H1 (cell line): ENCODE results near the gene PRRX2. TPM values are rescaled to one million over a fixed set of nuclear protein-coding genes. Genes with fewer than 3 reads are reported as not detected.

Experiments
- CBX5 ChIP-seq: fragments of 300-800, 300-1000 bp; sonication (generic); IDR thresholded peaks from 2 replicates; pipeline ENCODE4 v1.7.1; 2016; ENCODE audit warnings: antibody characterized with exemption, low read length, low read depth
- CBX8 ChIP-seq: fragments of 300-800, 300-1000 bp; sonication (generic); IDR thresholded peaks from 2 replicates; pipeline ENCODE4 v1.7.1; 2016; ENCODE audit warnings: low read depth, low read length, borderline replicate concordance
- CHD7 ChIP-seq: fragments of 300-600 bp; sonication (generic); IDR thresholded peaks from 2 replicates; pipeline ENCODE4 v1.7.1; 2012; ENCODE audit warnings: low read length, moderate library complexity, mild to moderate bottlenecking, inconsistent platforms; ENCODE audit not compliant: insufficient replicate concordance
- CTCF ChIP-seq, 3 experiments: IDR thresholded peaks; 1 replicate in 2 of 3; 2 replicates in 1 of 3; pipeline versions ENCODE4 v1.5.1 to v1.6.1; 2011; ENCODE audit warnings: low read length in 3 of 3, mild to moderate bottlenecking in 3 of 3, inconsistent platforms in 2 of 3, low read depth in 1 of 3, moderate library complexity in 1 of 3; ENCODE audit not compliant: insufficient read depth in 1 of 3; ENCODE audit errors: control extremely low read depth in 1 of 3
- HDAC2 ChIP-seq, 2 experiments: fragments of 300-600 bp in 1 of 2; sonication (generic) in 1 of 2; IDR thresholded peaks; 2 replicates each; pipeline ENCODE4 v1.6.1; 2011 to 2012; ENCODE audit warnings: low read depth in 2 of 2, low read length in 2 of 2, mild to moderate bottlenecking in 2 of 2, moderate library complexity in 2 of 2, borderline replicate concordance in 1 of 2, inconsistent platforms in 1 of 2
- polyA plus RNA-seq, 7 experiments: library from polyadenylated mRNA; depleted of rRNA in 3 of 7; stranded (reverse) in 5 of 7; unstranded in 2 of 7; fragments of >200 nt in 5 of 7; fragments of 200-250 nt in 2 of 7; gene quantifications; 1 replicate in 5 of 7; 2 replicates in 1 of 7; 4 replicates in 1 of 7; pipeline versions ENCODE4 v1.2.1 to v1.2.3, GENCODE V29; 2011 to 2013; ENCODE audit warnings: missing spikeins in 2 of 7, mixed read lengths in 2 of 7
- total RNA-seq: library from RNA; stranded (reverse); fragmentation: NEBNext Ultra II Directional; extraction: Animal tissue kit (Norgen Biotek cat#: 25700); gene quantifications from 2 replicates; pipeline ENCODE4 v1.2.1, GENCODE V29; 2021

PRRX2 gene
- total and polyA plus RNA-seq, 2 of the 8 experiments (the other 6 are each of a cell fraction or from before 2014, with no cell fraction given): 5.8 to 9.2 TPM

GRCh38 chr9:129770741-129771140 is 105.3 kb downstream of the PRRX2 start (continued):
- no peak for TF ChIP-seq CHD7
- no peak for TF ChIP-seq CBX5
- no peak for TF ChIP-seq CBX8
- TF ChIP-seq CTCF (IDR thresholded peaks at IDR 0.05; ENCODE audit: control extremely low read depth in 1 of 3, insufficient read depth in 1 of 3, low read depth in 1 of 3, low read length in 3 of 3): no peak
- TF ChIP-seq HDAC2 (IDR thresholded peaks at IDR 0.05; ENCODE audit: borderline replicate concordance in 1 of 2, low read depth in 2 of 2, low read length in 2 of 2): no peak
